GM10847 (cell line): ENCODE results near the gene ABHD16B.

ENCODE experiments used
- POLR2A ChIP-seq: IDR thresholded peaks from 2 replicates; pipeline ENCODE4 v1.6.1; 2011; ENCODE audit not compliant: insufficient read length; ENCODE audit errors: extremely low read depth

ABHD16B gene

GRCh38 chr20:63830841-63831588 is 30.3 kb upstream of the ABHD16B start, which contains the start of gene ZBTB46:
TSS of gene ZBTB46 (minus strand) at chr20:63831264. CDS start at chr20:63790757, 40,507 bp downstream.
- TF ChIP-seq POLR2A = no peak

DNA sequence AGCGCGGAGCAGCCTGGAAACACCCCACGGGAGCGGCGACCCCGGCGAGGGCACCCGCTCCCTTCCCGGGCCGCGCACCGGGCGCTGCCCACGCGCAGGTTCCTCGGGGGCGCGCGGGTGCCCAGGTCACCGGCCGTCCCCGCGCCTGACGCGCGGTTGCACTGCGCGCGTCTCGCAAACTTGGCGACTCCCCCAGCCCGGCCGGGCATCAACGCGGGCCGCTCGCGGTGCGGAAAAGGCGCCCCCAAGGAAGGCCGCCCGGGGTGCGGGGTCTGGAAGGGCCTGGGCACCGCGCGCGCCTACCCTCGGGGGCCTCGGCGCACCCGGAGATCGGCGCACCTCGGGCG is 29.7 kb upstream of the ABHD16B start:
- no peak for TF ChIP-seq POLR2A

- no peak for TF ChIP-seq POLR2A
These were observed 29.2 kb upstream of the ABHD16B start for GRCh38 chr20:63831993-63832686.

GRCh38 chr20:63833776-63834490 is 27.4 kb upstream of the ABHD16B start:
- TF ChIP-seq POLR2A = no peak

GRCh38 chr20:63834491-63834880 is 26.8 kb upstream of the ABHD16B start:
- no peak for TF ChIP-seq POLR2A

GRCh38 chr20:63835021-63835858 is 26.1 kb upstream of the ABHD16B start:
- no peak for TF ChIP-seq POLR2A

DNA sequence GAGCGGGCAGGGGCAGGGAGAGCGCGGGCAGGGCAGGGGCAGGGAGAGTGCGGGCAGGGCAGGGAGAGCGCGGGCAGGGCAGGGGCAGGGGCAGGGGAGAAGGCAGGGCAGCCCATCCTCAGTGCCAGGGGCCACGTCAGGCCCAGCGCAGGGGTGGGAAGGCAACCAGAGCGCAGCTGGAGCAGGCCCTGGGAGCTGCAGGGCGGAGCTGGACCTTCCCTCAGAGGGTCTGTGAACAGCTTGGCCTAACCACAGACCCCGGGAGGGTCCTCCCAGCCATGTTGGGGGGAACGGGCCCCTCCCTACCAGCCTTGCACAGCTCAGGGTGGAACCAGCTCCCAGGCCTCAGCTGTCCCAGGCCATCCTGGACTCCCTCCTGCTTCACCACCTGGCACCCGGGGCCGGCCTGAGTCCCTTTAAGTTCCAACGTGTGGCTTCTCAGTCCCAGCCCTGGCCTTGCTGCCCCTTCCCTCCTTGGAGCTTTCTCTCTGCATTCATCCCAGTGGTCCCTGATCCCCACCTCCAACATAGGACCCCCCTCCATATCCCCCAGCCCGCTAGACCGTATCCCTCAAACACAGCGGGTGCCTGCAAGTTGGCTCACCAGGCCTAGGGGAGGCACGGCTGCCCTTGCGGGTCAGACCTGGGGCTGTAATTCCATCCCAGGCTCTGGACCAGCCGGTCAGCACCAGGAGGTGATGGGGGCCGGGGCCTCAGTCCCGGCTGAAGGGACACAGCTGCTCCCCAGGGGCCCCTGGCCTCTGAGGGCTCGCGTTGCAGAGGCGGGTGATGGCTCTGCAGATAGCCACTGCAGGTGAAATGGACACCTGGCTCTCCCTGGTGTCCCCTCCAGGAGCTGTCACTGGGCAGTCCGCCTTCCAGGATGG is 24.6 kb upstream of the ABHD16B start:
- no peak for TF ChIP-seq POLR2A

DNA sequence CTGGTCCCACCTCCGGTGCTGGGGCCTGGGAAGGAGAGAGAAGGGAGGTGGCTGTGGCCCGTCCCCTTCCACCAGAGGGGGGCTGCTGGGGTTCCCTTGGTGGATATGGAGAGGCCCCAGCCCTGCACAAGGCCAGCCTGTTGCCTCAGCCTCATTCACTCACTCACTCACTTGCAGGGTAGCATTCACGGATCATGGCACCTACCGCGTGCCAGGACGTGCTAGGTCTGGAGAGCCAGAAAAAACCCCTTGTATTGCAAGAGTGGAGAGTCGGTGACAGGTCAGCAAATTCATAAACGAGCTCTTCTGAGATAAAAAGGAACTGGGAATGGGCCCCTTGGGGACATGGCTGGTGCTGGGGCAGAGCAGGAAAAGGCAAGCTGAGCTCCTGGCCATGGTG is 23.8 kb upstream of the ABHD16B start:
- TF ChIP-seq POLR2A = no peak

DNA sequence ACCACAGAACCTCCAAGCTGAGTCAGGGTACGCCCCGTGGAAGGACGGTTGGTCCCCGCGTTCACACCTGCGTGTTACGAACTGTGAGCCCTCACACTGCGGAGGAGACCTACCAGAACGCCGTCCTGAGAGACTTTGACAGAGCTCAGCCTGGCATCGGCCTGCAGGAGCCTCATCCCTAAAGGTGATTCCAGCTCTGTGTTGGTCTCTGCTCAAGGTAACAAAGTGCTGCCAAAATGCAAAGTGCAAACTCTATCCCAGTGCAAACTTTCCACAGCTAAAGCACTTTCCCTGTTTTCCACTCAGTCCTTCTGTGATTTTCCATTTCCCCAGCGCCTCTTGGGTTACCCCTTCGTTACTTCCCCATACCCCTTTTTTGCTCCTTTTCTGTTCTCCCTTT is 21.7 kb upstream of the ABHD16B start:
- TF ChIP-seq POLR2A = no peak

DNA sequence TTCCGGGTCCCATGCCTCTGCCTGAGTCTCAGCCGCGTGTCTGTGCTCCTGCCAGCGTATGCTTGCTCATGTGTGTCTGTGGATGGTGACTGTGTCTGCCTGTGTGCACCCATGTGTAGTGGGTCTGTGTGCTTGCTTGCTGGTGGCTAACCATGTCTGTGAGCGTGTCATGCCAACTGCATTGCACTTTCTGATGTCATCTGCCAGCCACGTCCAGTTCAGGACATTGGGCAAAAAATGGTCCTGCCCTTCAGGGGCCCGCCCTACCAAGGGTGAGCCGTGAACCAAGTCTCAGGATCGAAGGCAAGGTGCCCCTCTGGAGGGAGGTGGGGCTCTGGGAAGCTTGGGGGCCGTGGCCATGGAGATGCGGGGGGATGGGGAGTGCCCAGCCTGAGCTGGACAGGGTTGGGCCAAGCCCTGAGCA is 20.9 kb upstream of the ABHD16B start:
- no peak for TF ChIP-seq POLR2A

DNA sequence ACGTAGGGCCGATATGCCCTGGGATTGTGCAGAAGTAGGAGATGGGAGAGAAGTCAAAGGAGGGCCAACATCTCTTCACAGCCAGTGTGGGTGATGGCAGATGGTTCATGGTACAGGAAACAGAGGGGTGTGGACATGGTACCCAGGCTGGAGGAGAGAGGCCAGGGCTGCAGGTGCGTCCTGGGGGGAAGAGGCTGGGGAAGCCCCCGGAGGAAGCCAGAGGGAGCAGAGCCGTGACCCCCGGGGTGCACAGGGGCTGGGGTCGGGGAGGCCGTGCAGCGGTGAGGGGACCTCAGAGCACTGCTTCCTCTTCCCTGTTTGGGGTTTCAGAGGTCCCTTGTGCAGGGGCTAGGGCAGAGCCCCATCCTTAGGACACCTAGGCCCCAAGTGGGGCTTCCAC is 19.0 kb upstream of the ABHD16B start:
- no peak for TF ChIP-seq POLR2A

DNA sequence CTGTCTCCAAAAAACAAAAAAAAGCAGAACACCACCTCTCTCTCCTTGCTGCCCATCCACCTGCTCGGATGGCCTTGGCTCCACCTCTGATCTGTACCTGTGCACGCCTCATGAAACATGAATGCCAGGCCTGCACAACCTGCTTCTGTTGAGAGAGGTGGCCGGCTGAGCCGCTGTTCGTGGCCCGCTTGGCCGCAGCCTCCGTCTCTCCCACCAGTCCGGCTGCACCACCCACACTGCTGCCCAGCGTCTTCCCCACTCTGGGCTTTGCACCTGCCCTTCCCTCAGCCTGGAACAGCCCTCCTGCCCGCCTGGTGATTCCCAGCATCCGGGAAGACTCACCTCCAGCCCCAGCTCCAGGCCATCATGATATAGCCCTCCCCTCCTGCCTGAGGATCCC is 18.1 kb upstream of the ABHD16B start:
- TF ChIP-seq POLR2A = no peak

- no peak for TF ChIP-seq POLR2A
These were observed 17.5 kb upstream of the ABHD16B start for GRCh38 chr20:63843778-63844177.

DNA sequence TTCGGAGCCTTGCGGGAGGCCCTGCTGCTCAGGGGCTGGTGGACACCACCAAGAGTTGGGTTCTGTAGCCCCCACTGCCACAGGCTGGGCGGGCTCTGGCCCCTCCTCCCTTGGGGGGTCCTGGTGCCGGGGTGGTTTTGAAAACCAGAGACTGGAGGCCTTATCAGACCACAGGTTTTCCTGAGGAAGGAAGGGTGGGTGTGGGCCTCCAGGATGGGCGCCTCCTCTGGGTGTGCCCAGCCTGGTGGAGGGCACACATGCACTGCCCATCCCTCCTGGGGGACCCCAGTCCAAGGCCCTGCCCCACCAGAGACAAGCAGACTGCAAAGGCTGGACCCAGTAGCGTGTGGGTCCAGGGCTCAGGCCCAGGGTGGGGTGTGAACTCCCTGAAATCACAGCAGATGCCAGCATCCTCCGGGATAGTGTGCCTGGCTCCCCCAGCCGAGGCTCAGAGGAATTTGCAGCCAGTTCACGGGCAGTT is 16.7 kb upstream of the ABHD16B start:
- no peak for TF ChIP-seq POLR2A

DNA sequence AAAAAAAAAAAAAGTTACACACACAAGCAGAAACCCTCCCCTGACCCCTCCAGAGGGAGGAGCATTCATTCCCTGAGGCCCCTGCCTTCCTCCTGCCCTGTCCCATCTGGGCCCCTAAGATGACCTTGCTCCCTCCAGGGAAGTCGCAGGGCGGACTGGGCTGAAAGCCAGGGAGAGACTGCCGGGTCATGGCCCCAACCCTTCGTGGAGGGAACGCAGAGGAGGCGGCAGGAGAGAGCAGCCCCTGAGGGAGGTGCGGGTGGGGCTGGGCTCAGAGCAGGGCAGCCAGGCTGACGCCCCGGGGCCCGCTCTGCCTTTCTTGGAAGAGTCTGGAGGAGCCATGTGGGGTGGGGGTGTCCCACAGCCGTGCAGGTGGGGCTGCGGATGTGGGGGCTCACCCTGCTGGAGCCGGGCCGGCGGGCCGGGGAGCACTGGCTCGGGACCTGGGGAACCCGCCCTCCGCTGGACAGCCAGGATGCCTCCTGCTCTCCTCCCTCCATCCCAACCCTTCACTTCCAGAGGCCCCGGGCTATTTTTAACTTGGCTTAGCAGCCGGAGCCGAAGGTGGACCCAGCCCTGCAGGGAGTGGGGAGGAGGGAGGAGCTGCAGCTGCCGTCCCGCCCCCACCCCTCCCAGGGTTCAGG is 15.0 kb upstream of the ABHD16B start:
- no peak for TF ChIP-seq POLR2A
